Activated CD8-positive, alpha-beta memory T cell treated with anti-CD3 and anti-CD28 coated beads for 24 hours (primary cell): ENCODE results near the gene DAPL1.
"Not testable (repeated sequence)": the region's sequence is repeated elsewhere in the genome, so short reads cannot be mapped to it uniquely, and the experiment has no call there.

ENCODE experiments used
- DNase-seq: peaks from one replicate; pipeline ENCODE4 v3.0.0-alpha.2; 2020

DAPL1 gene

DNA sequence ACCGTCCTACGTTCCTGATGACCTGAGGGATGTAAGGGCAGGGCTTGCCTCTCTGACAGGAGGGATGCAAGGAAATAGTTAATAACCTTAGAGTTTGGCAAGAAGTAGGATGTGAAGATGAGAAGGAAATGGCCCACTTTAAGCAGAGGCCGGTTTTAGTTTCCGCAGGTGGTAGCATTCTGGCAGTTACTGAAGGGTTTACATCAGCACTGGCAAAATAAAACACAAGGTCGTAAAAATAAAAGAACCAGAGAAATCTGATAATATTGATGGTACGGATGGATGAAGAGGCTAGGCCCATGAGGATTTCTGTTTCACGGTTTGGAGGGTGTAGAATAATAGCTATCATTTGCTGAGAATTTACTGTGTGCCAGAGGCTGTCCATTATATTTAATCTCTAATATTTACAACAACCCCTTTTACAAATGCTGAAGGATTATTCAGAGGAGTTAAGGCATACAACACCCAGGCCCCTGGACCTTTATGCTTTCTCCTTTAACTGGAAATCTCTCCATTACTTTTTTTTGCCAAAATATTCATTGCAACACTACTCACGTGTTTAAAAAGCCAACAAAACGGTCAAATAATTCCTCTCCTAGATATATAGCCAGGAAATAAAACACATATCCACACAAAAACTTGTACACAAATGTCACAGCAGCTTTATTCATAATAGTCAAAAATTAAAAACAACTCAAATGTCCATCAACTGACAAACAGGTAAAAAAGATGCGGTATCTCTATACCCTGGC lies 28.5 kb downstream of the DAPL1 start:
- no peak for DNase-seq

DNA sequence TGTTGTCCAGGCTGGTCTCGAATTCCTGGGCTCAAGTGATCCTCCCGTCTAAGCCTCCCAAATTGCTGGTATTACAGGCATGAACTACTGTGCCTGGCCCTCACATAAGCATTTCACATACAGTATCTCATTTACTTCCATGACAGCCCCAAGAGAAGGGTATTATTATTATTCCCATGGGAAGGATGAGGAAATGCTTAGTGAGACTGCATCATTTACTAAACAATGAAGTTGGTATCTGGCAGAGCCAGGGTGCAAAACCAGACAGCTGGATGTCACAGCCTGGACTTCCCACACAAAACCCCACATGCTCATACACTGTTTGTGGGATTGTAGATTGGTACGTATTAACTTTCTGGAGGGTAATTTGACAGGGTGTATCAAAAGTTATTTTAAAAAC lies 29.9 kb downstream of the DAPL1 start:
- DNase-seq = no peak

DNA sequence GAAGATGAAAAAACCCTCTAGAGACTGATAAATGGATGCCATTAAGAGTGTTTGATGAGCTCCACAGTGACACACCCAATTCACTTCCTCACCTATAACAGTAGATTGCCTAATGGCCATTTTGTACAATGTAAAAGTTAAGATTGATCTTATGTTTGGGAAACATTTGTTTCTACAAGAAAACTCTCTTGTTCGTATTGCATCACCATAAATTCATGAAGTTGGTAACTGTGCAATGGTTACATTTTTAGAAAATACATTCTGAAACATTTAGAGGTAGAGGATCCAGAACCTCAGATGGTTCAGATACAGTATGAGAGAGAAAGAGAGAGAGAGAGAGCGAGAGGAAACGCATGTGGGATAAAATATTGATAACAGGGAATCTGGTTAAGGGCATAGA lies 31.8 kb downstream of the DAPL1 start:
- DNase-seq = no peak

DNA sequence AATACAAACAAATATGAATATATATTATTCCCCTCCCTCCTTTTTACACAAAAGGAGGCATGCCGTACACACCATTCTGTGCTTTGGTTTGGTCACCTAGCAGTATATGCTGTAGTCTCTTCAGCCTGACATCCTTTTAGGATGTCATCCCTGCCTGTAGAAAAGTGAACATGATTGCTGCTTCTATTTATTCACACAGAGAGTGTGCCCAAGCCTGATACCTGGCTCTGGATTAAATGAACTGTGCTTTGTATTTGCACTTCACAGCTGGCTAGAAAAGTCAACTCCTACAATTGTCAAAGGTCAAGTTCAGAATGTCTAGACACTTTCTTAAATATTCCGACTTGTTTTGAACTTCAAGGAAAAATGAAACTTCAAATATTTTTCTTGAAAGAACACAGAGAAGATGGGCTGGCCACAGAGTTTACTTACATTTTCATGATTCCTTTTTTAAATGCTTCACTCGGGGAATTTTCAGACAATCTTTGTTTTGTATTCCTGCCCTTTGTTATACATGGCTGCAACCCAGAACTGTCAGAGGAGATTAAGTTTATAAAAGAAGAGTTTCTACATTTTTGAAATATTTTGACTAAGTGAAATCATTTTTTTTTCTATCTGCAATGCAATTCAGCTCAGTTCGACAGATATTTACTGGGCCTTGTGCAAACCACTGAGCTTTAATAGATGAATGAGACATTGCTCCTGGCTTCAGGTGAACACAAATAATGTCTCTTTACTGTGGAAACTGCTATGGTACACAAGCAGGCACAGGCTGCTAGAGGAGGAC lies 33.5 kb downstream of the DAPL1 start:
- DNase-seq = no peak

DNA sequence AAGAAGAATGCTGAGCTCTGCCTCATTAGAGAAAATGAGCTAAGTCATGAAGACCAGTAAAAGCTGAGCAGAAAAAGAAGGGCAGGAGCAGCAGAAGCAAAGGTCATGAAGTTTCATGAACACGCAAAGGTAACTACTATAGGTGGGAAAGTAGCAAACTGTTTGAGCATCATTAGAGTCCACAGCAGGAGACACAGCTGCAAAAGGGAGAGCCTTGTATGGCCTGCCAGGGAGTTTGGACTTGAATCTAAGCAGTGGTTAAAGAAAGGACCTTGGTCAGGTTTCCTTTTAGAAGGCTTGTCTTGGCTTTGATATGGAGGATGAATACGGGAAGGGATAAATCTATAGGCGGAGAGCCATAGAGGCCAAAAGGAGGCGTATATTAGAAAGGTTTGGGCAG lies 34.0 kb downstream of the DAPL1 start:
- no peak for DNase-seq

DNA sequence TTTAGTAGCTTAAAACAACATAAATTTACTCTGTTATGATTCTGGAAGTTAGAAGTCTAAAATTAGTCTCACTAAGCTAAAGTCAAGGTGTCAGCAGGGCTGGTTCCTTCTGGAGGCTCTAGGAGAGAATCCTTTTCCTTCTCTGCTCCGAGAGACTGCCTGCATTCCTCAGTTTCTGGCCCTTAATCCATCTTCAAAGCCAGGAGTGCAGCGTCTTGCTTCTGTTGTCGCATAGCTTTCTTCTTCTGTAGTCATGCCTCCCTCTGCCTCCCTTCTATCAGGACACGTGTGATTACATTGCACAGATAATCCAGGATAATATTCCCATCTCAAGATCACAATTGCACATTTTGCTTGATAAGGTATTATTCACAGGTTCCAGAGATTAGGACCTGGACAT lies 35.1 kb downstream of the DAPL1 start:
- no peak for DNase-seq

DNA sequence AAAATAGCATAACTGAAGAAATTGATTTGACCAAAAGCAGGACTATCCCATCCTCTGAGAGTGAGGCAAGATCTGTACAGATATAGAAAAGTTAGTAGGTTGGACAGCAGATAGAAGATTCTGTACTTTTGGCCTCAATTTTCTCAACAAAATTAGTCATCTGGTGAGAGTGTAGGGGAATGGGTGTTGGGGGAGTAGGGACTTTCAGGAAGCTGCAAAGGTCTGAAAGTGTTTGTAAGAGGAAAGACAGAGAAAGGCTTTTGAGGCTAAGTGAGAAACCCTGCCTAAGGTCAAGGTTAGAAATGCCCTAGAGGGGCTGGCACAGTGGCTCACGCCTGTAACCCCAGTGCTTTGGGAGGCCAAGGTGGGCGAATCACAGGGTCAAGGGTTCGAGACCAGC lies 40.3 kb downstream of the DAPL1 start:
- DNase-seq = no peak

DNA sequence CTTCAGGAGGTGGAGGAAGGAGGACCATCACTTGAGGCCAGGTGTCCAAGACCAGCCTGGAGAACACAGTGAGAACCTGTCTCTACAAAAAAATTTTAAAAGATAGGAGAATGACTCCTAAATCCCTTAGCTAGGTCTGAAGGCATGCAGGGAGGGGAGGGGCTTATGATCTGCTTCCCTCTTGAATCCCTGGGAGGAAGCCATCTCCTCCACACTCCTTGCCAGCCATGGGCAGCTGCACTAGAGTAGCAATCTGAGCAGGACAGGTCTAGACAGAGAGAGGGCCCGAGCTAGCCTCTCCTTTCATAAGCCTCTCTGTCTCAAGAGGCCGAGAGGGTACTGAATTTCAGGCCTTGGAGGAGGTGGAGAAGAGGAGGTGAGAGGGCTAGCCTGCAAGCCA lies 42.5 kb downstream of the DAPL1 start:
- DNase-seq = no peak

DNA sequence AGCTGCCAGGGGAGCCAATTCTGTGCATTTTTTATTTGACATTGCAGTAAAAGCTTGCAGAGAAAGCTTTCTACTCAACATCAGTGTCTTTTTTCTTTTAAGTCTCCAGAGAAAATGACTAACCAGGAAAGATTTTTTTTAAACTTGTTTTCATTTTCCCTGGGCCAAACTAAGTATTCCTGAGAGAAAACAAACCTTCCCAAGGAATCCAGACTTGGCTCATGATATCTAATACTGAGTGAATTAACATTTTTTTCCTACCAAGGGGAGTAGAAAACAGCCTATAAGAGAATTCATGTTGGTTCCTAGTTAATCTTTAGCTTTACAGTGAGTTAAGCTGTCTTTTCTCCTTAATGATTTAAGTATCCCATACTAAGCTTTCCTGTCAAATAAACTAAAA lies 46.7 kb downstream of the DAPL1 start:
- no peak for DNase-seq

DNA sequence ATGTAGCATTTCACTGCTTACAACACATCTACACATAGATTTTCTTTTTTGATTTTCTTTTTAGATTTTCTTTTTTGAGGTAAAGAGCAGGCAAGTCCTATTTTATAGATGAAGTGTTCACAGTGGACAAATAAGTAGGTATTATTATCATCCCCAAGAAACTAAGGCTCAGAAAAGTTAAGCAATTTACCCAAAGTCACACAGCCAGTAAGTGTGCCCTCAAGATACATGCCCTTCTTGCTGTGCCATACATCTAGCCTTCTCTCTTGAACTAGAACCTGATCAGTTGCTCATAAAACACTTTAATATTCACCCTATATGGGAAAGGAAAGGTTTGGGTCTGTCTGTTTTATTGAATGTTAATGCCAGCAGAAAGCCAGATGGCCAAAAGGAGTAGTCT lies 50.3 kb downstream of the DAPL1 start:
- no peak for DNase-seq

DNA sequence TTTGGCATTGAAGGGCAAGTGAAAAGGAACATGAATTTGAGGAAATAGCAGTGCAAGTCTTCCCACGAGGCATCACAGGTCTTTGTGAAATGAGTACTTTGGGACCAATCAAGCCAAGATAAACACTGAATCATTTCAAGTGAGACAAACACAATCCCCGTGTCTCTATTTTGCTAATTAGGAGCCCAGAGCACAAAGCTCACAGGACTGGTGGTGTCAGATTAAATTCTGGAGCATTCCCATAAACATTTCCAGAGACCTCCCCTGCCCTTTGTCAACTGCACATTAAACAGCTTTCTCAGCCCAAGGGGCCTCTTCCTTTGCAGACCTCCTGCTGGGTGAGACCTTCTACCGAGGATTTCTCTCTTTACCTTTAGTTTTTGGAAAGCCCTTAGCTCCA lies 50.7 kb downstream of the DAPL1 start:
- no peak for DNase-seq

DNA sequence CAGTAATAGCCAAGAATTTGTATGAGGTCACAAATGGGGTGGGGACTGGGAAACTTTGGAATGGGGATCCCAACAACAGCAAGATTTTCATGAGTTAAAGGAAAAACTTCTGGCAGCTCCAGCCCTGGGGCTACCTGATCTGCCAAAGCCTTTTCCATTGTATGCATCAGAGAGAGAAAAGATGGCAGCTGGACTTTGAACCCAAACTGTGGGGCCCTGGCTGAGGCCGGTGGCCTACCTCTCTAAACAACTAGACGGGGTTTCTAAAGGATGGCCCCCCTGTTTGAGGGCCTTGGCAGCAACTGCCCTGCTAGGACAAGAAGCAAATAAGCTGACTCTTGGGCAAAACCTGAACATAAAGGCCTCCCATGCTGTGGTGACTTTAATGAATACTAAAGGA lies 52.4 kb downstream of the DAPL1 start:
- not testable (repeated sequence) for DNase-seq

DNA sequence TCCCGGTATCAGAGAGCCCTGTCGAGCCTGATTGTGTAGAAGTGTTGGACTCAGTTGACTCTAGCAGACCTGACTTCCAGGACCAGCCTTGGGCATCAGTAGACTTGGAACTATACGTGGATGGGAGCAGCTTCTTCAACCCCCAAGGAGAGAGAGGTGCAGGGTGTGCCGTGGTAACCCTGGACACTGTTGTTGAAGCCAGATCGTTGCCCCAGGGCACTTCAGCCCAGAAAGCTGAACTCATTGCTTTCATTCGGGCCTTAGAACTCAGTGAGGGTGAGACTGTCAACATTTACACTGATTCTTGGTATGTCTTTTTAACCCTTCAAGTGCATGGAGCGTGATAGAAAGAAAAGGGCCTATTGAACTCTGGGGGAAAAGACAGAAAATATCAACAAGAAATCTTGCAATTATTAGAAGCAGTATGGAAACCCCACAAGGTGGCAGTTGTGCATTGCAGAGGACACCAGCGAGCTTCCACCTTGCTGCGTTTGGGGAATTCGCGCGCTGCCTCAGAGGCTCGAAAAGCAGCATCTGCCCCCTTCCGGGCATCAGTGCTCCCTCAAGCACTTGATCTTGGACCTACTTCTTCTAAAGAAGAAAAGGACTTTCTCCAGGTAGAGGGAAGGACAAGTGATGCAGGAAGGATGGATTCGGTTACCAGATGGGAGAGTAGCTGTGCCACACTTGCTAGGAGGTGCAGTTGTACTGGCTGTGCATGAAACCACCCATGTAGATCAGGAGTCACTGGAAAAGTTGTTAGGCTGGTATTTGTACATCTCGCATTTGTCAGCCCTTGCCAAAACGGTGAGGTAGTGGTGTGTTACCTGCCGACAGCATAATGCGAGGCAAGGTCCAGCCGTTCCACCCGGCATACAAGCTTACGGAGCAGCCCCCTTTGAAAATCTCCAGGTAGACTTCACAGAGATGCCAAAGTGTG lies 53.2 kb downstream of the DAPL1 start:
- not testable (repeated sequence) for DNase-seq

DNA sequence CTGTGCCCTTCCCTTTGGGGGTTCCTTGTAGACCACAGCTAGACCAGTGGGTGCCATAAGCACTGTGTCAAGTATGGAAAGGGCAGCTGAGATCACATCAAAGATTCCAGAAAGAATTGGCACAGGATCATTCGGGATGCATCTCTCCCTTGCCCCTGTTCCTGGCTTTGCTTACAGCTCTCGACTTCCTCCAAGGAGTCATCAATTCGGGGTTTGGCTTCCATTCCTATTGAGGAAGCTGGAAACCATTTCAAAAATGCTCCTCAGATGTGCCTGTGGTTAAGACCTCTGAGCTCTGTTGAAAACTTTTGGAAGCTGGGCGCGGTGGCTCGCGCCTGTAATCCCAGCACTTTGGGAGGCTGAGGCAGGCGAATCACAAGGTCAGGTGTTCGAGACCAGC lies 65.1 kb downstream of the DAPL1 start:
- DNase-seq = not testable (repeated sequence)

DNA sequence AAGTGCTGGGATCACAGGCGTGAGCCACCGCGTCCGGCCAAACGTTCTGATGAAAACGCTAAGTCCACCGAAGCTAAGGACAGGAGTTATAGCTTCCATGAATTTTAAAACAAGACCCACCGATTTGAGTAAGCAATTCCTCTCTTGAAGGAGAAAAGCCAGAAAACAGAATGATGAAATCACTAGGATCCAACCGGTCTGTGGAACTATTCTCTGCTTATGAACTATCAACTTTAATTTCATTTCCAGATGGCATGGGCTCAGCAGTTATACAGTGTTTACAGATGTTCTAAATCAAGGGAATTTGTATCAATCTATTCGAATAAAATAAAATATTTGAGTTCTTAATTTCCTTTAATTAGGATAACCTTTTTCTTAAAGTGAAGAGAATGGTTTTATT lies 66.5 kb downstream of the DAPL1 start:
- DNase-seq = not testable (repeated sequence)

DNA sequence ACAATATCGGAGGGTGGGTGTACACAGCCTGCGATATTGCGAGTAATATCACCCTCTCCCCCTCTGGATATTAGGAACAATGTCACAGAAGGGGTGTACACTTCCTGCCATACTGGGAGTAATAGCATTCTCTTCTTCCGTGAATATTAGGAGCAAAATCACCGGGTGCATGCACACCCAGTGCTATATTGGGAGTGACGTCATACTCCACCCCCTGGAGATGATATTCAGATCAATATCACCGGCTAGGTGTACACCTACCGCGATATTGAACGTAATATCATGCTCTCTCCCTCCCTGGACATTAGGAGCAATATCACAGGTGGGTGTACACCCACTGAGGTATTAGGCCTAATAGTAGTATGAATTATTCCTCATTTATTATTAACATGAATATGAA lies 70.4 kb downstream of the DAPL1 start:
- not testable (repeated sequence) for DNase-seq
